B cell (primary cell): ENCODE measurements around the gene MYBPHL. TPM values are rescaled to one million over a fixed set of nuclear protein-coding genes. Genes with fewer than 3 reads are reported as not detected.

Experiments used
- ATAC-seq: fragments of 200-7000 bp; cut with Tn5 transposase; one replicate; pipeline ENCODE4 v1.10.0; 2021; ENCODE audit warnings: low read depth, mild to moderate bottlenecking, moderate number of reproducible peaks, moderate library complexity
- CTCF ChIA-PET: fragments of 350-600 bp; sonication (Branson Sonifier 250); formaldehyde crosslinking; loops from one replicate; lab custom pipeline; 2021; ENCODE audit warnings: antibody characterized with exemption, inconsistent platforms; lab: Charles Lee
- POLR2A ChIA-PET: fragments of 350-600 bp; sonication (Branson Sonifier 250); formaldehyde crosslinking; loops from one replicate; lab custom pipeline; 2021; ENCODE audit warnings: antibody characterized with exemption; lab: Charles Lee
- DNase-seq: peaks from one replicate; pipeline ENCODE4 v3.0.0; 2013
- H2AFZ ChIP-seq: 2 replicates; pipeline ENCODE4 v1.6.1; 2012; ENCODE audit warnings: mild to moderate bottlenecking, low read depth, low read length; ENCODE audit not compliant: insufficient read depth, poor library complexity, severe bottlenecking
- H3K27ac ChIP-seq, 2 donors: 1 replicate in 1 of 2; 2 replicates in 1 of 2; pipeline ENCODE4 v1.5.1; 2012 to 2013; ENCODE audit warnings: low read length in 2 of 2, mild to moderate bottlenecking in 2 of 2, moderate library complexity in 1 of 2
- H3K27me3 ChIP-seq, 4 experiments: fragments of 200-600 bp in 1 of 4; sonication (generic) in 1 of 4; replicated peaks in 1 of 4; 1 replicate in 2 of 4; 2 replicates in 2 of 4; pipeline versions ENCODE4 v1.6.1 to v1.7.0; 2013 to 2016; ENCODE audit warnings: low read length in 3 of 4, mild to moderate bottlenecking in 2 of 4, mixed read lengths in 1 of 4, moderate library complexity in 1 of 4; ENCODE audit not compliant: insufficient read depth in 4 of 4, control insufficient read depth in 3 of 4; ENCODE audit errors: control extremely low read depth in 1 of 4
- H3K36me3 ChIP-seq, 2 experiments: replicated peaks in 1 of 2; 1 replicate in 1 of 2; 2 replicates in 1 of 2; pipeline versions ENCODE4 v1.6.1 to v1.7.1; 2013; ENCODE audit warnings: low read length in 1 of 2; ENCODE audit not compliant: insufficient read depth in 2 of 2, control insufficient read depth in 1 of 2; ENCODE audit errors: control extremely low read depth in 1 of 2, extremely low read depth in 1 of 2
- H3K4me1 ChIP-seq, 2 donors: fragments of 200-600 bp in 1 of 2; sonication (generic) in 1 of 2; 1 replicate in 1 of 2; 2 replicates in 1 of 2; pipeline versions ENCODE4 v1.5.1 to v1.6.1; 2013 to 2017; ENCODE audit warnings: low read length in 2 of 2; ENCODE audit not compliant: control insufficient read depth in 2 of 2, insufficient read depth in 2 of 2
- H3K4me2 ChIP-seq: replicated peaks from 2 replicates; pipeline ENCODE3; 2012; ENCODE audit warnings: mild to moderate bottlenecking, low read depth, low read length; ENCODE audit not compliant: poor library complexity, severe bottlenecking
- H3K4me3 ChIP-seq, 5 experiments: fragments of 200-600 bp in 1 of 5; sonication (generic) in 1 of 5; 1 replicate in 3 of 5; 2 replicates in 2 of 5; pipeline versions ENCODE4 v1.5.1 to v1.7.0; 2011 to 2016; ENCODE audit warnings: low read length in 4 of 5, mild to moderate bottlenecking in 4 of 5, low read depth in 2 of 5, control low read depth in 1 of 5, moderate library complexity in 1 of 5; ENCODE audit not compliant: insufficient read depth in 1 of 5; ENCODE audit errors: control extremely low read depth in 1 of 5, extremely low read depth in 1 of 5
- H3K79me2 ChIP-seq: fragments of 200-600 bp; sonication (generic); one replicate; pipeline ENCODE4 v1.6.0; 2016; ENCODE audit warnings: low read length; ENCODE audit not compliant: control insufficient read depth, insufficient read depth
- H3K9ac ChIP-seq: fragments of 200-600 bp; sonication (generic); 2 replicates; pipeline ENCODE4 v1.6.1; 2017; ENCODE audit warnings: mild to moderate bottlenecking, low read length, moderate library complexity
- H3K9me3 ChIP-seq, 3 donors: one replicate each; pipeline versions ENCODE4 v1.6.1 to v1.7.1; 2013; ENCODE audit warnings: low read length in 2 of 3; ENCODE audit not compliant: control insufficient read depth in 2 of 3, insufficient read depth in 1 of 3; ENCODE audit errors: control extremely low read depth in 1 of 3
- H4K20me1 ChIP-seq: 2 replicates; pipeline ENCODE4 v1.6.0; 2012; ENCODE audit warnings: mild to moderate bottlenecking, low read length; ENCODE audit not compliant: insufficient read depth, control insufficient read depth, poor library complexity, severe bottlenecking
- H3K27ac Mint-ChIP-seq: one replicate; pipeline ENCODE4 v1.8.0; 2021; ENCODE audit warnings: mixed read lengths
- H3K27me3 Mint-ChIP-seq: one replicate; pipeline ENCODE4 v1.8.0; 2021; ENCODE audit warnings: mixed read lengths
- H3K4me1 Mint-ChIP-seq: one replicate; pipeline ENCODE4 v1.8.0; 2021; ENCODE audit warnings: mixed read lengths
- H3K4me3 Mint-ChIP-seq: one replicate; pipeline ENCODE4 v1.8.0; 2021; ENCODE audit warnings: mixed read lengths
- H3K9me3 Mint-ChIP-seq: one replicate; pipeline ENCODE4 v1.8.0; 2022; ENCODE audit warnings: mixed read lengths; ENCODE audit not compliant: insufficient read depth
- CTCF ChIP-seq: fragments of 200-600 bp; IDR thresholded peaks from one replicate; pipeline ENCODE4 v1.8.0; 2022; ENCODE audit warnings: antibody characterized with exemption, mild to moderate bottlenecking
- EZH2 ChIP-seq: IDR thresholded peaks from 2 replicates; pipeline ENCODE4 v1.6.1; 2012; ENCODE audit warnings: borderline replicate concordance, low read depth, mild to moderate bottlenecking, moderate library complexity, low read length; ENCODE audit not compliant: insufficient read depth, poor library complexity, severe bottlenecking
- WGBS: methylation state at CpG from one replicate; pipeline ENCODE4 v1.1.5; 2013; ENCODE audit warnings: missing lambda C conversion rate; ENCODE audit not compliant: insufficient coverage; 5-methylcytosine and 5-hydroxymethylcytosine counted together
- intact Hi-C: fragments of 100-400 bp; cut with micrococcal nuclease; formaldehyde crosslinking; loops from one replicate; pipeline ENCODE4 v1.10.0; 2022
- polyA plus RNA-seq: library from polyadenylated mRNA; depleted of rRNA; stranded (reverse); fragments of >200 nt; gene quantifications from 2 replicates; pipeline ENCODE4 v1.2.3, GENCODE V29; 2012
- total RNA-seq, 2 donors: library from RNA; stranded (reverse); fragments of 120-200 nt in 1 of 2; gene quantifications; 1 replicate in 1 of 2; 2 replicates in 1 of 2; pipeline versions ENCODE4 v1.2.3 to v1.2.4, GENCODE V29; 2013 to 2022

MYBPHL gene
- total and polyA plus RNA-seq, 2 donors (not counting 1 experiment from before 2014, with no cell fraction given): not detected

- no peak overlapping the region for H3K4me3 Mint-ChIP-seq
- peaks cover 18% of the 10 kb centered on the region for H3K4me1 Mint-ChIP-seq
- H3K27ac Mint-ChIP-seq: no peak overlapping the region
- Histone ChIP-seq H3K9me3 (peaks cover 0 to 6% (median 0%) of the 10 kb centered on the region in 3 donors), H3K4me1 (peaks cover 13 to 18% of the 10 kb centered on the region in 2 donors), H3K79me2 (no peaks in the 10 kb centered on the region), H3K4me3 (no peak overlapping the region), H4K20me1 (peaks cover 4% of the 10 kb centered on the region), H3K36me3 (no peaks in the 10 kb centered on the region), H3K4me2 (no peak overlapping the region), H2AFZ (no peak overlapping the region), H3K9ac (no peak overlapping the region), H3K27me3 (peaks cover 0 to 68% (median 15%) of the 10 kb centered on the region in 4 experiments), H3K27ac (no peak overlapping the region)
- DNase-seq: no peak
- H3K27me3 Mint-ChIP-seq: peaks cover 24% of the 10 kb centered on the region
- intact Hi-C loops: no loop called here
- no peaks in the 10 kb centered on the region for H3K9me3 Mint-ChIP-seq
- WGBS: 90% methylated on average over 6 of the region's 7 CpGs
- ChIA-PET POLR2A (no interaction called here), CTCF (interaction anchor here (1.0 kb wide), 1 partner anchor 31 kb away, joined by 4 read pairs; no protein-coding TSS in a partner anchor)
- ATAC-seq: no peak
- TF ChIP-seq EZH2 (no peak), CTCF (no peak)
These were observed 60.7 kb downstream of the MYBPHL start for GRCh38 chr1:109246141-109246551.

- Histone ChIP-seq H3K36me3 (peaks cover 0 to 3% of the 10 kb centered on the region in 2 experiments), H3K27ac (no peak overlapping the region), H3K4me2 (no peak overlapping the region), H3K9me3 (no peaks in the 10 kb centered on the region), H3K27me3 (peaks cover 0 to 53% (median 8%) of the 10 kb centered on the region in 4 experiments), H3K79me2 (no peaks in the 10 kb centered on the region), H3K4me3 (no peak overlapping the region), H2AFZ (no peak overlapping the region), H4K20me1 (peaks cover 3% of the 10 kb centered on the region), H3K4me1 (peaks cover 4 to 10% of the 10 kb centered on the region in 2 donors), H3K9ac (no peak overlapping the region)
- DNase-seq (no peak), ATAC-seq (no peak)
- CTCF ChIA-PET: no interaction called here
- Mint-ChIP-seq H3K4me3 (no peak overlapping the region), H3K9me3 (no peaks in the 10 kb centered on the region), H3K27ac (no peak overlapping the region), H3K4me1 (peaks cover 20% of the 10 kb centered on the region), H3K27me3 (peaks cover 21% of the 10 kb centered on the region)
- intact Hi-C loops: no loop called here
- TF ChIP-seq EZH2 (no peak), CTCF (no peak)
- 96% methylated on average over 6 of the region's 8 CpGs for WGBS
- POLR2A ChIA-PET: no interaction called here
These were observed 62.8 kb downstream of the MYBPHL start for GRCh38 chr1:109243860-109244552.
